ENCODE measurements around the gene SKIC2. TPM values are rescaled to one million over a fixed set of nuclear protein-coding genes. Genes with fewer than 3 reads are reported as not detected.
"Not testable (repeated sequence)": the region's sequence is repeated elsewhere in the genome, so short reads cannot be mapped to it uniquely, and the experiment has no call there.

The SKIC2 gene
- total RNA-seq, 1 experiment from 2014 or later = 31.4 TPM

DNA sequence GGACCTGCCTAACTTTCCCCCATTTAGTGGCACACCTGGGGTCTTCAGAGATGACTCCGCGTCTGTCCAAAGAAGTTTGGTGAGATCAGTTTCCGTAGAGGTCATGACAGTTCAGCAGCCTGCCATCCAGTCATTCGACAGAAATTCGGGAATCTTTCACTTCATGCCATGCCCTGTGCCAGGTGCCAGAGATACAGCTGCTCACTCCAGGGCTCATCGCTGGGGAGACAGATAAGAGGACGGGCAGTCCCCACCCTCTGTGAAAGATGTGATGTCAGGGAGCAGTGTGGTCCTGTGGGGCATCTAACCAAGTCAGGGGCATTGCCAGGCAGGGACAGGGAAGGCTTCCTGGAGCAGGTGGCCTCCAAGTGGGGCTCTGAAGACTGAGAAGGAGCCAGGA is 44.3 kb downstream of the SKIC2 start:
- not testable (repeated sequence) for DNase-seq (ENCODE audit: low read depth)

DNA sequence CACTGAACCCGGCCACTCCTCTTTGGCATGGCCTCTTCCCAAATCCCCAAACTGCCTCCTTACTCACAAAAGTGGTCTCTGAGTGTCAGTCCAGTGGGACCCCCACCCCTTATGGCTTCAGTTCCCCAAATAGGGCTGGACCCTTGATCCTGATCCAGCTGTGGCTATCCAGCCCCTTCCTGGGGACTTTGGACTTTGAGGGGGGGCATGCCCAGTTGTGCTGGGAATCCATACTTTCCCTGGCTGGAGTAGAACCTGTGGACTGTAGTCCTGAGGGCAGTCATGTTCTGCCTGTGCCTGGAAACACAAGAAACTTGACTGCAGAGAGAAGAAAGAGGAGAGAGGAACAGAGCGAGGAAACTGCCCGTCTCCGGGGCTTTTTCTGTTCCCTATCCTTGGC is 45.4 kb downstream of the SKIC2 start:
- not testable (repeated sequence) for DNase-seq (ENCODE audit: low read depth)

DNA sequence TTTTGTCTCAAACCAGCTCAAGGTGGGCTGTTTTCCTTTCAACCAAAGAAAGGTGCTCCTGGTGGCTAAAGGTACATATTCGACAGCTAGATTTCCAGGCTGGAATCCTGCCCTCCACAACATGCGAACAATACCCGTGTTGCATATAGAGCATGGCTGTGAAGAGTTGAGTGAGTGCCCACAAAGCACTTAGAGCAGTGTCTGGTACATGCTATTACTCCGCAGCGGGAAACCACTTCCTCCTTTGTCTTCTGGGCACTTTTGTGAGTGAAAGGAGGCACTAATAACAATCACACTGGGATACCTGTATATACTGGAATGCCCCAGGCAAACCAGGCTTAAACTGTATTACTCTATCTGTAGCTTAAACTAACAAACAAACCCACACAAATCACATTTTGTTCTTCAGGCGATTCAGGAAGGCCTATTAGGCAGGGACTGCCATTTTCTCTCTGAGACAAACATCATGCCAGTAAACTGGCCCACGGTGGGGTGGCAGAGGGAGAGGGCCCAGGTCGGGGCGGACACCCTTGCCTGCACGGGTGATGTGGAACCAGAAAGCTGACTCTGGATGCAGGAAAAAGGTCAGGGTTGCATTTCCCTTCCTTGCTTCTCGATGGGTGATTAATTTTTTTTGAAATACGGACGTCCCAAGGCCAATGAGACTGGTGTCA is 46.0 kb downstream of the SKIC2 start:
- not testable (repeated sequence) for DNase-seq (ENCODE audit: low read depth)

DNA sequence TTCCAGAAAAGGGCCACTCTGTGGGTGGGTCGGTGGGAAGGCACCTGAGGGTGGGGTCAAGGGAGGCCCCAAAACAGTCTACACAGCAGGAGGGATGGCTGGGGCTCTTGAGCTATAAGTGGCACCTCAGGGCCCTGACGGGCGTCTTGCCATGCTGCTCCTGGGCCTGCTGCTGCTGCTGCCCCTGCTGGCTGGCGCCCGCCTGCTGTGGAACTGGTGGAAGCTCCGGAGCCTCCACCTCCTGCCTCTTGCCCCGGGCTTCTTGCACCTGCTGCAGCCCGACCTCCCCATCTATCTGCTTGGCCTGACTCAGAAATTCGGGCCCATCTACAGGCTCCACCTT is 46.5 kb downstream of the SKIC2 start:
- not testable (repeated sequence) for DNase-seq (ENCODE audit: low read depth)

DNA sequence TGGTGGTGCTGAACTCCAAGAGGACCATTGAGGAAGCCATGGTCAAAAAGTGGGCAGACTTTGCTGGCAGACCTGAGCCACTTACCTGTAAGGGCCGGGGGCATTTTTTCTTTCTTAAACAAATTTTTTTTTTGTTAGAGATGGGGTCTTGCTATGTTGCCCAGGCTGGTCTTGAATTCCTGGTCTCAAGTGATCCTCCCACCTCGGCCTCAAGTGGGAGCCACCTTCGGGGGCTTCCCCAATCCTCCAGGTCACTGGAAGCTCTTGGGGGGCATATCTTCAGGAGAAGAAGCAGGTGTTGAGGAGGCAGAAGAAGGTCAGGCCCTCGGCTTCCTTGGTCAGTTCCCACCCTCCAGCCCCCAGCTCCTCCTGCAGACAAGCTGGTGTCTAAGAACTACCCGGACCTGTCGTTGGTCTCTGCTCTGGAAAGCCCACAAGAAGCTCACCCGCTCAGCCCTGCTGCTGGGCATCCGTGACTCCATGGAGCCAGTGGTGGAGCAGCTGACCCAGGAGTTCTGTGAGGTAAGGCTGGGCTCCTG is 47.1 kb downstream of the SKIC2 start:
- DNase-seq (ENCODE audit: low read depth) = not testable (repeated sequence)

DNA sequence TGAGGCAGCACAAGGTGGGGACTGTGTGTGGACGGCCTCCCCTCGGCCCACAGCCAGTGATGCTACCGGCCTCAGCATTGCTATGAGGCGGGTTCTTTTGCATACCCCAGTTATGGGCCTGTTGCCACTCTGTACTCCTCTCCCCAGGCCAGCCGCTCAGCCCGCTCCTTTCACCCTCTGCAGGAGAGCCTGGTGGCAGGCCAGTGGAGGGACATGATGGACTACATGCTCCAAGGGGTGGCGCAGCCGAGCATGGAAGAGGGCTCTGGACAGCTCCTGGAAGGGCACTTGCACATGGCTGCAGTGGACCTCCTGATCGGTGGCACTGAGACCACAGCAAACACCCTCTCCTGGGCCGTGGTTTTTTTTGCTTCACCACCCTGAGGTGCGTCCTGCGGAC is 48.1 kb downstream of the SKIC2 start:
- DNase-seq (ENCODE audit: low read depth) = not testable (repeated sequence)

DNA sequence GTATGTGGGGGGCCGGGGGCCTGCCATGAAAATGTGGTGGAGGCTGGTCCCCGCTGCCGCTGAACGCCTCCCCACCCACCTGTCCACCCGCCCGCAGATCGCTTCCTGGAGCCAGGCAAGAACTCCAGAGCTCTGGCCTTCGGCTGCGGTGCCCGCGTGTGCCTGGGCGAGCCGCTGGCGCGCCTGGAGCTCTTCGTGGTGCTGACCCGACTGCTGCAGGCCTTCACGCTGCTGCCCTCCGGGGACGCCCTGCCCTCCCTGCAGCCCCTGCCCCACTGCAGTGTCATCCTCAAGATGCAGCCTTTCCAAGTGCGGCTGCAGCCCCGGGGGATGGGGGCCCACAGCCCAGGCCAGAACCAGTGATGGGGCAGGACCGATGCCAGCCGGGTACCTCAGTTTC is 49.1 kb downstream of the SKIC2 start:
- not testable (repeated sequence) for DNase-seq (ENCODE audit: low read depth)

DNA sequence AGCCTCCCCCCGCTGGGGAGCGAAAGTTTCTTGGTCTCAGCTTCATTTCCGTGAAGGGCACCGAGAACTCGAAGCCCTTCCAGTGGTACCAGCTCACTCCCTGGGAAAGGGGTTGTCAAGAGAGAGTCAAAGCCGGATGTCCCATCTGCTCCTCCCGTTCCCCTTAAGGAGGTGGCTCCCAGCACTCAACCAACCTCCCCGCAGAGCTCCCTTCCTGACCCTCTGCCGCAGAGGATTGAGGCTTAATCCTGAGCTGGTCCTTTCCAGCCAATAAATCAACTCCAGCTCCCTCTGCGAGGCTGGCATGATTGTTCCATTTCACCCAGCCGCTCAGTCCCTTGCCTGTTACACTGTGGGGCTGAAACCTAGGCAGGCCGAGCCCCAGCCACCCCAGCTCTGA is 49.6 kb downstream of the SKIC2 start:
- DNase-seq (ENCODE audit: low read depth) = not testable (repeated sequence)

DNA sequence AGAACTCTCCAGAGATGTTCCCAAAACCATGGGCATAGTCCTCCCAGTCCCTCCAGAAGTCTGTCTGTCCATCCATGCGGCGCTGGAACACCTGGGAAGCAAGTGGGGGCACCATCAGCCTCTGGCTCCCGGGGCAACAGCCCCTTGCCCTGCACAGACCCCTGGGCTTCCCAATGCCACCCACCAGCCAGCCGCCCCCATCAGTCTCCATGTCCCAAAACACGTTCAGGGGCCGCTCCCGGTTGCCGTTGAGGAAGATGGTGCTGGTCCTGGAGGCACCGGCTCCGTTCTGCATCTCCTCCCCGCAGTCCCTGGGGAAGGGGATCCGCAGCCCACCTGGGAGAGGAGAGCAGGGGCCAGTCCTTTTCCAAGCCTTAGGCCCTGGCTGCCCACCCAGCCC is 50.6 kb downstream of the SKIC2 start:
- DNase-seq (ENCODE audit: low read depth) = not testable (repeated sequence)

DNA sequence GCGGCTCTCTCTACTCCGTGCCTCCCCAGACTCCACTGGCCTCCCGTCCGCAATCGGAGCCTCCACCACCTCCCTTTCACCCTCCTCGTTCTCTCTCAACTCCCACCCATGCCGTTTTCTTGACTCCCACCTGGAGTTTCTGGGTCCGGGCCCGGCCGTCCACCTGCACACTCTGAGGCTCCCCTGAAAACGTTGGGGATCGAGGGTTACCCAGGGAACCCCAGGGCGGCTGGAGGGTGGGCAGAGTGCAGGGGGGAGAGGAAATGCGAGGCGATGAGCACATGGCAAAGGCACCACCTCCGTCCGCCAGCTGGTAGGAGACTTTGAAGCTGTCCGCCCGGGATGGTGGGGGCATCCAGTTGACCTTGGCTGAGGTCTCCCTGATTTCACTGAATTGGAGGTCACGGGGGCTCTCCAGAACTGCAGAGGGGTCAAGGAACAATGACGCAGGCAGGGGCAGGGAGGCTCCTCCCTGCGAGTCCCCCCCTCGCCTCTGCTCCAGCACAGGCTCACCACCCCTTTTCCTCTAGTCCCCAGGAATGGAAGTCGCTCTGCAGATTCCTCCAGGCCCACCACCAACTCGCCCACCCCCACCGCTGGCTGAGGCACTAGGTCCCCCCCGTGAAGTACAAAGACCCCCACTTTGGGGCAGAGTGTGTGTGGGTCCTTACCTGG is 52.0 kb downstream of the SKIC2 start:
- DNase-seq (ENCODE audit: low read depth) = not testable (repeated sequence)

DNA sequence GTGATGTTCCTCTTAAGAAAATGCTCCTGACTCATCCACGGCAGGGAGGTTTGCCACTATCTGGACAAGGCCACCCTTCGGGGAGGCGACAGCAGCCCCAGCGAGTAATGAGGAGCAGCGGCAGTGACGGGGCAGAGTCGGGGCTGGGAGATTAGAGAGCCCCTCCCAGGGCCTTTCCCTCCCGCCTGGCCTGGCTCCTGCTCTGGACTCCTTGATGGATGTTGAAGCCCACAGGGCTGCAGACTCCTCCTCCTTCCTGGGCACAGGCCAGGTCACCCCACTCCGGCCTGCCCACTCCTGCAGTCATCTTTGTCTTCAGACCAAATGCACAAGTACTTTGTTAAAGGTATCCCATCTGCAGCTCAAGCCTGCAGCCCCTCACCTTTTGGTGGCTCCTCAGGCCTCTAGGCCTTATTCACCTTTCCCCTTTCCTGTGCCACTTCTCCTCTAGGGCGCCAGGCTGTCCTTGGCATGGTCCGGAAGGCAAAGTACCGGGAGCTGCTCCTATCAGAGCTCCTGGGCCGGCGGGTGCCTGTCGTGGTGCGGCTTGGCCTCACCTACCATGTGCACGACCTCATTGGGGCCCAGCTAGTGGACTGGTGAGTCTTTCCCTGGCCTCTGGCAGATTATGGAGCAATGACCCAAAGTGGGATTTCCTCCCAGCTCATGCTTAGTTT is 54.1 kb downstream of the SKIC2 start:
- DNase-seq (ENCODE audit: low read depth) = not testable (repeated sequence)

DNA sequence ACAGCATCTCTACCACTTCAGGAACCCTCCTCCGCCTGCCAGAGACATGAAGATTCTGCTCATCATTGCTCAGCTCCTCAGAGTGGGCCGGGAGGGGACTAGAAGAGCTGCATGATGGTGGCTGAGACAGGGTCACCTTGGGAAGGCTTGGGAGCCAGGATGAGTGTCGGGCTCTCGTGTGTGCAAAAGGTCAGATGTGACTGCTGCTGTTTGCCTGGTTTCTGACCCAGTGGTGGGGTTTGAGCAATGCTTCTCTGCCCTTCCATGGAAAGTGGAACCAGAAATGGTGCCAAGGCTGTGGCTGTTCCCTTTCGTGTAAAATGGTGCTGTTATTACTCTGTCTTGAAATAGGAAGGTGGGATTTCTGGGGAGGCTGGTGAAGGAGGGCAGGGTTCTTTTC is 54.8 kb downstream of the SKIC2 start:
- DNase-seq (ENCODE audit: low read depth) = not testable (repeated sequence)

DNA sequence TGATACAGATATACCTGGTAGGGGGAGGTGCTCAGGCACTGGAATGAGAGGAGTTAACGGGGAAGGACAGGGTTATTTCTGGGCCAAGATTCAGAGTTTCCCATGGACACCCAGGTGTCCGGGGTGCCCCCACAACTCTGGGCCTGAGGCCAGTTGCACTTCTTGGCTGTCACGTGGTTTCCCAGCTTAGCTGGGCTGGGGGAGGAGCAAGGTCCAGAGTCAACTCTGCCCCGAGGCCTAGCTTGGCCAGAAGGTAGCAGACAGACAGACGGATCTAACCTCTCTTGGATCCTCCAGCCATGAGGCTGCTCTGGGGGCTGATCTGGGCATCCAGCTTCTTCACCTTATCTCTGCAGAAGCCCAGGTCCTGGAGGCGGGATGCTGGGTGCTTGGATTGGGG is 55.6 kb downstream of the SKIC2 start, which contains the start of gene C4B:
C4B (plus strand) TSS at position 249 of the 400 bp plus-strand sequence; CDS start at position 300, 51 bp downstream.
- not testable (repeated sequence) for DNase-seq (ENCODE audit: low read depth)

Small RNAs within 50 kb of the gene (small RNA-seq; reads per million reads assigned to genes)
- not detected for gene AL645922.1

Other genes starting within 250 kb of the SKIC2 start
- not detected in 2 replicates for gene LY6G6D, start 243.8 kb upstream of the SKIC2 start, total RNA-seq (2014; rRNA removed; shearing (Covaris generic))
- not detected in 2 replicates for gene LY6G6C, start 237.4 kb upstream of the SKIC2 start, total RNA-seq (2014; rRNA removed; shearing (Covaris generic))
- not detected in 2 replicates for gene MPIG6B, start 235.8 kb upstream of the SKIC2 start, total RNA-seq (2014; rRNA removed; shearing (Covaris generic))
- 36.0 and 36.2 TPM in 2 replicates for gene DDAH2, start 229.9 kb upstream of the SKIC2 start, total RNA-seq (2014; rRNA removed; shearing (Covaris generic))
- 1,383 and 1,400 TPM in 2 replicates for gene CLIC1, start 222.6 kb upstream of the SKIC2 start, total RNA-seq (2014; rRNA removed; shearing (Covaris generic))
- gene MSH5, start 219.2 kb upstream of the SKIC2 start, total RNA-seq (2014; rRNA removed; shearing (Covaris generic)) = 9.5 and 10.2 TPM in 2 replicates
- gene SAPCD1, start 196.5 kb upstream of the SKIC2 start, total RNA-seq (2014; rRNA removed; shearing (Covaris generic)) = 0.64 and 3.5 TPM in 2 replicates
- 0.77 and 0.79 TPM in 2 replicates for gene VWA7, start 181.8 kb upstream of the SKIC2 start, total RNA-seq (2014; rRNA removed; shearing (Covaris generic))
- gene VARS1, start 163.4 kb upstream of the SKIC2 start, total RNA-seq (2014; rRNA removed; shearing (Covaris generic)) = 63.0 and 76.4 TPM in 2 replicates
- gene LSM2, start 152.2 kb upstream of the SKIC2 start, total RNA-seq (2014; rRNA removed; shearing (Covaris generic)) = 104 and 115 TPM in 2 replicates
- 0.73 and 1.3 TPM in 2 replicates for gene HSPA1L, start 143.9 kb upstream of the SKIC2 start, total RNA-seq (2014; rRNA removed; shearing (Covaris generic))
- gene HSPA1A, start 143.6 kb upstream of the SKIC2 start, total RNA-seq (2014; rRNA removed; shearing (Covaris generic)) = 99.6 and 108 TPM in 2 replicates
- gene HSPA1B, start 131.4 kb upstream of the SKIC2 start, total RNA-seq (2014; rRNA removed; shearing (Covaris generic)) = 134 and 135 TPM in 2 replicates
- 46.3 and 49.5 TPM in 2 replicates for gene NEU1, start 96.4 kb upstream of the SKIC2 start, total RNA-seq (2014; rRNA removed; shearing (Covaris generic))
- 0.45 TPM in 1 of 2 replicates, not detected in the other for gene SLC44A4, start 80.2 kb upstream of the SKIC2 start, total RNA-seq (2014; rRNA removed; shearing (Covaris generic))
- gene EHMT2, start 61.5 kb upstream of the SKIC2 start, total RNA-seq (2014; rRNA removed; shearing (Covaris generic)) = 56.7 and 57.5 TPM in 2 replicates
- 10.8 and 15.1 TPM in 2 replicates for gene ZBTB12, start 57.1 kb upstream of the SKIC2 start, total RNA-seq (2014; rRNA removed; shearing (Covaris generic))
- gene C2, start 31.5 kb upstream of the SKIC2 start, total RNA-seq (2014; rRNA removed; shearing (Covaris generic)) = 0.13 TPM in 1 of 2 replicates, not detected in the other
- gene CFB, start 13.1 kb upstream of the SKIC2 start, total RNA-seq (2014; rRNA removed; shearing (Covaris generic)) = not detected in 2 replicates
- 109 and 116 TPM in 2 replicates for gene NELFE, start 204 bp upstream of the SKIC2 start, total RNA-seq (2014; rRNA removed; shearing (Covaris generic))
- 25.4 and 30.1 TPM in 2 replicates for gene DXO, start 13.0 kb downstream of the SKIC2 start, total RNA-seq (2014; rRNA removed; shearing (Covaris generic))
- 0.40 TPM in 1 of 2 replicates, not detected in the other for gene C4A, start 22.9 kb downstream of the SKIC2 start, total RNA-seq (2014; rRNA removed; shearing (Covaris generic))
- 0.27 and 1.2 TPM in 2 replicates for gene C4B, start 55.6 kb downstream of the SKIC2 start, total RNA-seq (2014; rRNA removed; shearing (Covaris generic))
- not detected in 2 replicates for gene CYP21A2, start 79.2 kb downstream of the SKIC2 start, total RNA-seq (2014; rRNA removed; shearing (Covaris generic))
- 0.10 and 0.37 TPM in 2 replicates for gene TNXB, start 150.2 kb downstream of the SKIC2 start, total RNA-seq (2014; rRNA removed; shearing (Covaris generic))
- gene ATF6B, start 169.1 kb downstream of the SKIC2 start, total RNA-seq (2014; rRNA removed; shearing (Covaris generic)) = 19.5 and 22.6 TPM in 2 replicates
- gene FKBPL, start 171.1 kb downstream of the SKIC2 start, total RNA-seq (2014; rRNA removed; shearing (Covaris generic)) = 10.4 and 10.5 TPM in 2 replicates
- 0.37 TPM in 1 of 2 replicates, not detected in the other for gene PRRT1, start 192.8 kb downstream of the SKIC2 start, total RNA-seq (2014; rRNA removed; shearing (Covaris generic))
- gene PPT2, start 195.0 kb downstream of the SKIC2 start, total RNA-seq (2014; rRNA removed; shearing (Covaris generic)) = 20.4 and 90.2 TPM in 2 replicates
- 1.4 and 2.2 TPM in 2 replicates for gene EGFL8, start 205.4 kb downstream of the SKIC2 start, total RNA-seq (2014; rRNA removed; shearing (Covaris generic))
- gene AGPAT1, start 216.9 kb downstream of the SKIC2 start, total RNA-seq (2014; rRNA removed; shearing (Covaris generic)) = 55.3 and 89.2 TPM in 2 replicates
- 44.9 and 56.0 TPM in 2 replicates for gene RNF5, start 219.2 kb downstream of the SKIC2 start, total RNA-seq (2014; rRNA removed; shearing (Covaris generic))
- 1.3 TPM in 1 of 2 replicates, not detected in the other for gene AGER, start 225.1 kb downstream of the SKIC2 start, total RNA-seq (2014; rRNA removed; shearing (Covaris generic))
- 28.9 and 31.4 TPM in 2 replicates for gene PBX2, start 231.0 kb downstream of the SKIC2 start, total RNA-seq (2014; rRNA removed; shearing (Covaris generic))
- 59.9 and 80.6 TPM in 2 replicates for gene GPSM3, start 233.5 kb downstream of the SKIC2 start, total RNA-seq (2014; rRNA removed; shearing (Covaris generic))